Measurements from ENCODE around the gene OR10H1.
A peak's percentile ranks its signal among the peaks of the same experiment; 100 is the strongest.
"Not testable (repeated sequence)": the region's sequence is repeated elsewhere in the genome, so short reads cannot be mapped to it uniquely, and the experiment has no call there.

The OR10H1 gene

GRCh38 chr19:15838351-15838750 is 22.9 kb upstream of the OR10H1 start:
- H3K9me3 Mint-ChIP-seq: no peaks in the 10 kb centered on the region
- H3K4me1 Mint-ChIP-seq: peaks cover 29% of the 10 kb centered on the region
- DNase-seq (ENCODE audit: low spot score in 2 of 2) (no peak), ATAC-seq (replicated peaks; ENCODE audit: extremely low read depth, poor library complexity, severe bottlenecking) (no peak)
- H3K4me3 Mint-ChIP-seq: no peak overlapping the region
- H3K27me3 Mint-ChIP-seq: no peaks in the 10 kb centered on the region
- H3K27ac Mint-ChIP-seq (ENCODE audit: low read depth): no peak overlapping the region
- peaks cover 8% of the 10 kb centered on the region for H3K36me3 Mint-ChIP-seq (ENCODE audit: insufficient read depth)

- peaks cover 8% of the 10 kb centered on the region for H3K36me3 Mint-ChIP-seq (ENCODE audit: insufficient read depth)
- H3K4me1 Mint-ChIP-seq: peaks cover 21% of the 10 kb centered on the region
- no peak for DNase-seq (ENCODE audit: low spot score in 2 of 2)
- H3K27me3 Mint-ChIP-seq: no peaks in the 10 kb centered on the region
- H3K27ac Mint-ChIP-seq (ENCODE audit: low read depth): peak overlapping the region; percentile 89
- peak overlapping the region; percentile 85 for H3K4me3 Mint-ChIP-seq
- no peaks in the 10 kb centered on the region for H3K9me3 Mint-ChIP-seq
- ATAC-seq (replicated peaks; ENCODE audit: extremely low read depth, poor library complexity, severe bottlenecking): no peak
Measured at GRCh38 chr19:15837221-15837731, 21.8 kb upstream of the OR10H1 start.

GRCh38 chr19:15836330-15837220 is 21.1 kb upstream of the OR10H1 start:
- Mint-ChIP-seq H3K4me1 (peaks cover 18% of the 10 kb centered on the region), H3K27me3 (no peaks in the 10 kb centered on the region), H3K27ac (ENCODE audit: low read depth) (peak overlapping the region; percentile 89), H3K36me3 (ENCODE audit: insufficient read depth) (peaks cover 8% of the 10 kb centered on the region), H3K4me3 (peak overlapping the region; percentile 85), H3K9me3 (no peaks in the 10 kb centered on the region)
- DNase-seq (ENCODE audit: low spot score in 2 of 2): peak; percentile 86 to 94
- peak; percentile 89 for ATAC-seq (replicated peaks; ENCODE audit: extremely low read depth, poor library complexity, severe bottlenecking)

DNA sequence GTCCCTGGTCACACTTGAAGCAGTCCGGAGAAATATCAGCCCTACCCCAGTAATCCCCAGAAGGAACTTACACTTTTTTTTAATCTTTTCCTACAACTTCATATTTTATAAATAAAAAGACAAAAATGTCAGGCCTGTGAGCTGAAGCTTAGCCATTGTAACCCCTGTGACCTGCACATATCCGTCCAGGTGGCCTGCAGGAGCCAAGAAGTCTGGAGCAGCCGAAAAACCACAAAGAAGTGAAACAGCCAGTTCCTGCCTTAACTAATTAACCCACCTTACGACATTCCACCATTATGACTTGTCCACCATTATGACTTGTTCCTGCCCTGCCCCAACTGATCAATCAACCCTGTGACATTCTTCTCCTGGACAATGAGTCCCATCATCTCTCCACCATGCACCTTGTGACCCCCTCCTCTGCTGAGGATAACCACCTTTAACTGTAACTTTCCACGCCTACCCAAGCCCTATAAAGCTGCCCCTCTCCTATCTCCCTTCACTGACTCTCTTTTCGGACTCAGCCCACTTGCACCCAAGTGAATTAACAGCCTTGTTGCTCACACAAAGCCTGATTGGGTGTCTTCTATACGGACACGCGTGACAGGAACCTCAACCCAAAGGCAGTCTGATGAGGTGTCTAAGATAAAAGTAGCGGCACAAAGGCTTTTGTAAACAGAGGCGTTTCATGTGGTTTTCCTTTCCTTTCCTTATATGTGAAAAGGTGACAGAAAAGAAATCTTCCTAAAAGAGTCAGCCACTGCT is 20.3 kb upstream of the OR10H1 start:
- H3K27ac Mint-ChIP-seq (ENCODE audit: low read depth): peak overlapping the region; percentile 89
- peak; percentile 64 for ATAC-seq (replicated peaks; ENCODE audit: extremely low read depth, poor library complexity, severe bottlenecking)
- H3K4me3 Mint-ChIP-seq: peak overlapping the region; percentile 85
- not testable (repeated sequence) for H3K27me3 Mint-ChIP-seq; H3K9me3 Mint-ChIP-seq; H3K36me3 Mint-ChIP-seq (ENCODE audit: insufficient read depth)
- peak in 1 of 2 donors; percentile 62 for DNase-seq (ENCODE audit: low spot score in 2 of 2)
- H3K4me1 Mint-ChIP-seq: peaks cover 18% of the 10 kb centered on the region

- H3K9me3 Mint-ChIP-seq; H3K27me3 Mint-ChIP-seq; ATAC-seq (replicated peaks; ENCODE audit: extremely low read depth, poor library complexity, severe bottlenecking); H3K4me3 Mint-ChIP-seq; H3K36me3 Mint-ChIP-seq (ENCODE audit: insufficient read depth); DNase-seq (ENCODE audit: low spot score in 2 of 2); H3K27ac Mint-ChIP-seq (ENCODE audit: low read depth): not testable (repeated sequence)
- H3K4me1 Mint-ChIP-seq: peaks cover 29% of the 10 kb centered on the region
Measured at GRCh38 chr19:15834232-15834631, 18.8 kb upstream of the OR10H1 start.

DNA sequence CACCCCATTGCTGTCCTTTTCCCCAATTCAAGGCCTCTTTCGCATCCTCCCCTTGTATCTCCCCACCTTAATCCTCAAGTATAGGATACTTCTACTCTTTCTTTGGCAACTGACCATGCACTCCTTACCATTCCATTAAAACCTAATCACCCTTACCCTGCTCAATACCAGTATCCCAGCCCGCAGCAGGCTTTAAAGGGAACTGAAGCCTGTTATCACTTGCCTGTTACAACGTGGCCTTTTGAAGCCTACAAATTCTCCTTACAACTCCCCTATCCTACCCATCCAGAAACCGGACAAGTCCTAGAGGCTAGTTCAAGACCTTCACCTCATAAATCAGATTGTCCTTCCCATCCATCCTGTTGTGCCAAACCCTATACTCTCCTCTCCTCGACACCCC is 16.2 kb upstream of the OR10H1 start:
- H3K27me3 Mint-ChIP-seq: no peaks in the 10 kb centered on the region
- no peak overlapping the region for H3K4me3 Mint-ChIP-seq
- ATAC-seq (replicated peaks; ENCODE audit: extremely low read depth, poor library complexity, severe bottlenecking): no peak
- no peak for DNase-seq (ENCODE audit: low spot score in 2 of 2)
- no peak overlapping the region for H3K27ac Mint-ChIP-seq (ENCODE audit: low read depth)
- H3K36me3 Mint-ChIP-seq (ENCODE audit: insufficient read depth): peaks cover 6% of the 10 kb centered on the region
- no peaks in the 10 kb centered on the region for H3K9me3 Mint-ChIP-seq
- H3K4me1 Mint-ChIP-seq: peaks cover 20% of the 10 kb centered on the region

DNA sequence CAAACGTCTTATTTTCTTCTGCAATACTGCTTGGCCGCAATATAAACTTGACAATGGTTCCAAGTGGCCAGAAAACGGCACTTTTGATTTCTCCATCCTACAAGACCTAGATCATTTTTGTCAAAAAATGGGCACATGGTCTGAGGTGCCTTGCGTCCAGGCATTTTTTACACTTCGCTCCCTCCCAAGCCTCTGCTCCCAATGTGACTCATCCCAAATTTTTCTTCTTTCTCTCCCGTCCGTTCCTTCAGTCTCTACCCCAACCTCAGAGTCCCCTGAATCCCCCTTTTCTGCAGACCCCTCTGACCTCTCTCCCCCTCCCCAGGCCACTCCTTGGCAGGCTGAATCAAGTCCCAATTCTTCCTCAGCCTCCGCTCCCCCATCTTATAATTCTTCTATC is 14.3 kb upstream of the OR10H1 start:
- H3K9me3 Mint-ChIP-seq: no peaks in the 10 kb centered on the region
- peaks cover 2% of the 10 kb centered on the region for H3K36me3 Mint-ChIP-seq (ENCODE audit: insufficient read depth)
- H3K4me1 Mint-ChIP-seq: peaks cover 11% of the 10 kb centered on the region
- no peak overlapping the region for H3K27ac Mint-ChIP-seq (ENCODE audit: low read depth)
- ATAC-seq (replicated peaks; ENCODE audit: extremely low read depth, poor library complexity, severe bottlenecking): no peak
- H3K27me3 Mint-ChIP-seq: no peaks in the 10 kb centered on the region
- no peak for DNase-seq (ENCODE audit: low spot score in 2 of 2)
- no peak overlapping the region for H3K4me3 Mint-ChIP-seq

DNA sequence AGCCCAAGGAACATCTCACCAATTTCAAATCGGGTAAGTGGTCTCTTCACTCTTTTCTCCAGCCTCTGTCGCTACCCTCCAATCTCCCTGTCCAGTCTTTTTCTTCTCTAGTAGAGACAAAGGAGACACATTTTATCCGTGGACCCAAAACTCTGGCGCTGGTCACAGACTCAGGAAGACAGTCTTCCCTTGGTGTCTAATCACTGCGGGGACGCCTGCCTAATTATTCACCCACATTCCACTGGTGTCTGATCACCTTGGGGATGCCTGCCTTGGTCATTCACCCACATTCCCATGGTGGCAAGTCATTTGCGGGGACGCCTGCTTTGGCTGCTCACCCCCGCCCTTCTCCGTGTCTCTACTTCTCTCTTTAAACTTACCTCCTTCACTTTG is 13.8 kb upstream of the OR10H1 start:
- H3K36me3 Mint-ChIP-seq (ENCODE audit: insufficient read depth): peaks cover 2% of the 10 kb centered on the region
- ATAC-seq (replicated peaks; ENCODE audit: extremely low read depth, poor library complexity, severe bottlenecking): no peak
- DNase-seq (ENCODE audit: low spot score in 2 of 2): no peak
- no peaks in the 10 kb centered on the region for H3K27me3 Mint-ChIP-seq
- H3K4me3 Mint-ChIP-seq: no peak overlapping the region
- peaks cover 11% of the 10 kb centered on the region for H3K4me1 Mint-ChIP-seq
- H3K27ac Mint-ChIP-seq (ENCODE audit: low read depth): no peak overlapping the region
- no peaks in the 10 kb centered on the region for H3K9me3 Mint-ChIP-seq

- not testable (repeated sequence) for H3K27me3 Mint-ChIP-seq; H3K9me3 Mint-ChIP-seq; H3K36me3 Mint-ChIP-seq (ENCODE audit: insufficient read depth); H3K4me3 Mint-ChIP-seq; DNase-seq (ENCODE audit: low spot score in 2 of 2); ATAC-seq (replicated peaks; ENCODE audit: extremely low read depth, poor library complexity, severe bottlenecking); H3K27ac Mint-ChIP-seq (ENCODE audit: low read depth)
- peaks cover 11% of the 10 kb centered on the region for H3K4me1 Mint-ChIP-seq
Measured at GRCh38 chr19:15828611-15829305, 13.3 kb upstream of the OR10H1 start.

DNA sequence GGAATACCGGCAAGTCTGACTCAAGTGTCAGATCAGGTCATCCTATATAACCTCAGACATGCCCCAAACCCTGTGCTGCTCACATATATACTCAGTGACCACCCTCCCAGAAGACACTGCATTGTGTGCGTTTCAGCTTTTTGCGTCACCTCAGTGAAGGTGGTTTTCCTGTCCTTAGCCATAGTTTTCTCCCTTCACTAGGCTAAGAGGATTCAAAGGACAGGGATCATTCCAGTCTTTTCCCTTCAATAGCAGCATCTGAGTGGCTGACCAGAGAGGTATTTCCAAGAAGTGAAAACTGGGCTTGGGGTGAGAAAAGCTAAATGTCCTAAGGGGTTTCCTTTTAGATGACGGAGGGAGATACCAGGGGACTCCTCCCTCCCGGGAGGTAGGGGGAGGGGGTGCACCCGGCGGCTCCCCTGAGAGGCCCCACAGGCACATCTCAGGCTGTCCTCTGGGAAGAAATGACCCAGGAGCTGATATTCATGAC is 12.7 kb upstream of the OR10H1 start:
- H3K36me3 Mint-ChIP-seq (ENCODE audit: insufficient read depth): peaks cover 2% of the 10 kb centered on the region
- H3K9me3 Mint-ChIP-seq: no peaks in the 10 kb centered on the region
- no peak for ATAC-seq (replicated peaks; ENCODE audit: extremely low read depth, poor library complexity, severe bottlenecking)
- peaks cover 11% of the 10 kb centered on the region for H3K4me1 Mint-ChIP-seq
- no peak for DNase-seq (ENCODE audit: low spot score in 2 of 2)
- H3K27ac Mint-ChIP-seq (ENCODE audit: low read depth): no peak overlapping the region
- H3K27me3 Mint-ChIP-seq: no peaks in the 10 kb centered on the region
- H3K4me3 Mint-ChIP-seq: no peak overlapping the region

- no peak for DNase-seq (ENCODE audit: low spot score in 2 of 2)
- Mint-ChIP-seq H3K27ac (ENCODE audit: low read depth) (no peak overlapping the region), H3K4me3 (no peak overlapping the region), H3K27me3 (no peaks in the 10 kb centered on the region), H3K4me1 (peaks cover 11% of the 10 kb centered on the region), H3K36me3 (ENCODE audit: insufficient read depth) (peaks cover 2% of the 10 kb centered on the region), H3K9me3 (no peaks in the 10 kb centered on the region)
- ATAC-seq (replicated peaks; ENCODE audit: extremely low read depth, poor library complexity, severe bottlenecking): no peak
Measured at GRCh38 chr19:15825753-15826152, 10.3 kb upstream of the OR10H1 start.

GRCh38 chr19:15820646-15821045 is 5.2 kb upstream of the OR10H1 start:
- Mint-ChIP-seq H3K4me1 (no peaks in the 10 kb centered on the region), H3K4me3 (no peak overlapping the region), H3K9me3 (no peaks in the 10 kb centered on the region), H3K27ac (ENCODE audit: low read depth) (no peak overlapping the region), H3K27me3 (no peaks in the 10 kb centered on the region), H3K36me3 (ENCODE audit: insufficient read depth) (no peaks in the 10 kb centered on the region)
- ATAC-seq (replicated peaks; ENCODE audit: extremely low read depth, poor library complexity, severe bottlenecking): peak; percentile 60
- DNase-seq (ENCODE audit: low spot score in 2 of 2): peak in 1 of 2 donors; percentile 14
